GM04504 (cell line): Measurements from ENCODE around the gene TRIL.
A peak's percentile ranks its signal among the peaks of the same experiment; 100 is the strongest.

Source experiments
- DNase-seq: peaks from one replicate; pipeline ENCODE4 v3.0.0-alpha.2; 2012; ENCODE audit warnings: low read depth

The TRIL gene

GRCh38 chr7:28958235-28958979 lies at the start of gene TRIL:
Gene TRIL, minus strand, starts transcription at chr7:28958330. Its CDS starts 284 bp downstream, at chr7:28958046.
- DNase-seq: peak; percentile 16

- DNase-seq: no peak
These were observed 49.0 kb upstream of the TRIL start for GRCh38 chr7:29007127-29007526.

- no peak for DNase-seq
These were observed 47.7 kb upstream of the TRIL start for GRCh38 chr7:29005829-29006228.

- DNase-seq: no peak
These were observed 47.3 kb upstream of the TRIL start for GRCh38 chr7:29005406-29005805.

- no peak for DNase-seq
These were observed 45.6 kb upstream of the TRIL start for GRCh38 chr7:29003703-29004102.

- no peak for DNase-seq
These were observed 42.6 kb upstream of the TRIL start for GRCh38 chr7:29000717-29001076.

- DNase-seq: no peak
These were observed 42.0 kb upstream of the TRIL start for GRCh38 chr7:28999895-29000716.

- no peak for DNase-seq
These were observed 41.3 kb upstream of the TRIL start for GRCh38 chr7:28999427-28999826.

- no peak for DNase-seq
These were observed 40.0 kb upstream of the TRIL start for GRCh38 chr7:28998105-28998504.

- DNase-seq: no peak
These were observed 38.7 kb upstream of the TRIL start for GRCh38 chr7:28996836-28997235.

GRCh38 chr7:28993371-28993770 lies 35.2 kb upstream of the TRIL start:
- DNase-seq: no peak

- no peak for DNase-seq
These were observed 34.7 kb upstream of the TRIL start for GRCh38 chr7:28992798-28993197.

GRCh38 chr7:28990200-28990960 lies 32.2 kb upstream of the TRIL start:
- no peak for DNase-seq

- DNase-seq: no peak
These were observed 31.3 kb upstream of the TRIL start for GRCh38 chr7:28989211-28989980.

- DNase-seq: peak; percentile 96
These were observed 30.7 kb upstream of the TRIL start for GRCh38 chr7:28988810-28989209.

- DNase-seq: no peak
These were observed 30.0 kb upstream of the TRIL start for GRCh38 chr7:28988091-28988490.

GRCh38 chr7:28986765-28987110 lies 28.6 kb upstream of the TRIL start:
- DNase-seq: peak; percentile 81

GRCh38 chr7:28986028-28986764 lies 28.1 kb upstream of the TRIL start:
- DNase-seq: no peak

- DNase-seq: peak; percentile 80
These were observed 26.5 kb upstream of the TRIL start for GRCh38 chr7:28984631-28985030.

- DNase-seq: no peak
These were observed 26.1 kb upstream of the TRIL start for GRCh38 chr7:28984217-28984616.
